T-helper 1 cell treated with Interleukin-12 subunit alpha and Interleukin-12 subunit beta and Interleukin-4 antibody, amounts not matched to agents 30 ng/mL and 1 ng/mL, for 36 hours (primary cell): ENCODE data around the gene PRDM7. TPM values are rescaled to one million over a fixed set of nuclear protein-coding genes. Genes with fewer than 3 reads are reported as not detected.

Experiments used
- intact Hi-C: fragments of 100-400 bp; cut with micrococcal nuclease; formaldehyde crosslinking; loops from one replicate; pipeline ENCODE4 v1.15.1; 2024
- total RNA-seq: library from RNA; stranded (reverse); gene quantifications from 2 replicates; pipeline ENCODE4 v1.2.3, GENCODE V29; 2022

Gene PRDM7
- total RNA-seq, 1 donor from 2014 or later, result not detected

DNA sequence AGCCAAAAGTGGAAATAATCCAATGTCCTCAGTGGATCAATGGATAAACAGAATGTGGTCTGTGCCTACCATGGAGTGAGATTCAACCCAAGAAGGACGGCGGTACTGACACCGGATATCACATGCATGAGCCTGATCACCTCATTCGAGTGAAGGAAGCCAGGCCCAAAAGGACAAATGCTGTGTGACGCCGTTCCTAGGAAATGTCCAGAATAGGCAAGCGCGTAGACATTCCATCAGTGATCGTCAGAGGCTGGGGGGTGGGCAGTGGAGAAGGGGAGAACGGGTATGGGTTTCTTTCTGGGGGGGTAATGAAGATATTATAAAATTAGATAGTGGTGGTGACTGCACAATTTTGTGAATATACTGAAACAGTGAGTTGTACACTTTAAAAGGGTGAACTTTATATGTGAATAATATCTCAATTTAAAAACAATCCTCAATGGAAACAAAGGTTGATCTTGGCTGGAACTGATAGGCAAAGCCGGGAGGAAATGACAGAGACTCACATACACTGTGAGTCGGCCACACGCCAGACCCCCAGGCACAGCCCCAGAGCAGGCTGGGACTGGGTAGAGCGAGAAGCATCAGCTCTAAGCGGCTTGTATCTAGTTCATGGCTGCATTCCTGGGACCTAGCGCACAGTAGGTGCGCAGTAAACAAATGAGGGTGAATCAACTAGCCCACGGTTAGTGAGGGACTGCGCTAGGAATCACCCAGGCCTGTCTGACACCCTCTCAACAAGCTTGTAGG is 61.4 kb downstream of the PRDM7 start:
- intact Hi-C loops, result no loop called here

DNA sequence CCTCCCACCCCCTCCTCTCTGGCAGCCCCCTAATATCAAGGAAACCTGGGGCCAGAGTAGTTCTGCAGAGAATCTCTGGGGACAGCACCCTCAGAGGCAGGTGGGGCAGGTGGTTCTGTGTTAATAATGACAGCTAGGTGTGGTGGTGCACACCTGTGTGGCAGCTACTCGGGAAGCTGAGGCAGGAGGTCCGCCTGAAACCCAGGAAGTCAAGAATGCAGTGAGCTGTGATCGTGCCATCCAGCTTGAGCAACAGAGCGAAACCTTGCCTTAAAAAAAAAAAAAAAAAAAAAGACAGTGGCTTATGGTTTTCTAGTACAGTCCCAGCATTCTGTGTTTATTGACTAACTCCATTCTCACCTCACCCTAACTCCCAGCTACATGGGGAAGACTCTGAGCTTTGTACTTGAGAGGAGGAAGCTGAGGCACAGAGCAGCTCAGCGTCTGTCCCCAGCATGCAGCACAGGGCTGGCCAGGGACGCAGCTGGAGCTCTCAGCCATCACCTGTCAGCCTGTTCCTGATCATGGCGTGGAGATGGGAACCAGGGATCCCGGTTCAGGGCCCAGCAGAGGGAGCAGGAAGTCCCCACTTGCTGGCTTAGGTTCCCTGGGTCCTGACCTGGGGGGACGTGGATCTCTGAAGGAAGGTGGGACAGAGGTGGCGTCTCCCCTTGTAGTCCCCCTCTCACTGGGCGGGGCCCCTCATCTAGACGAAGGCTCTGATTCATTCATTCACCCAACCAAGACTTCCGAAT is 64.0 kb downstream of the PRDM7 start:
- intact Hi-C loops, result no loop called here

GRCh38 chr16:90011908-90012501 is 65.1 kb downstream of the PRDM7 start:
- intact Hi-C loops, result no loop called here

GRCh38 chr16:90011508-90011819 is 65.7 kb downstream of the PRDM7 start:
- intact Hi-C loops, result no loop called here

DNA sequence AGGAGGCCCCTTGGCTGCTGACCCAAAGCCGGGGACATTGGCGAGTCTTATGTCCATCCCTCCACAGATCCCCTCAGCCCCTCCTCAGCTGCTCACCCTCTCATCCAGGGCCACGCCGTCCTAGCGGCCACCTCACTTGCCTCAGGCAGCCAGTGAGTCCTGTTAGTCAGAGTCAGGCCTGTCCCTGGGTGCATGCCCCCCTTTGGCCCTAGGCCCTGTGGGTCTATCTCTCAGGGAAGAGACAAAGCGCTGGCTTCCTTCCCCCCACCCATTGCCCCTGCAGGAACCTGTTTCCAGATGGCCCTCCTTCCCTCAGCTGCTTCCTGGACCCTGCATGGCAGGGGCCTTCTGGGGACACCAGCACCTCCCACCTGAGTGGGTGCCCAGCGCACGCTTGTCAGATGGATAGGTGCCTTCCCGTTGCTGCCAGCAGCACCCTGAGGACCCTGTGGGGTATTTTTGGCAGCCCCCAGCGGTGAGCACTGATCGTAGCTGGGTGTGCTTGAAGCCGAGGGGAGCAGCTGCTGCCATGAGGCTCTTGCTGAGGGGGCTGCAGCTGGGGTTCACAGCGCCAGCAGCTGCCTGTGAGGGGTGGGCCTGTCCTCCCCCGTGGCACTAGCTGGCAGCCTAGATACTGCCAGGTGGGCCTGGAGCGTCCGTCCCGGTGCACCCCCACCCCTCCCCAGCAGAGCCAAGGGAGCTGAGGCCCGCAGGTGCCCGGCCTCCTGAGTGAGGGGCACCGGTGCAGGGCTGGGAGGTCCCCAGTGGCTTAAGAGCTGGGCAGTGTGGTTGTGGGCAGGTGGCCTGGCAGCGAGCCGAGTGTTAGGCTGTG is 66.2 kb downstream of the PRDM7 start:
- intact Hi-C loops, result no loop called here

- intact Hi-C loops, result loop anchor here (2.0 kb wide), 1 partner anchor 21 kb away; no protein-coding TSS in a partner anchor
Measured at GRCh38 chr16:90009172-90009899, 67.8 kb downstream of the PRDM7 start.

- intact Hi-C loops, result loop anchor here (2.0 kb wide), 1 partner anchor 20 kb away; no protein-coding TSS in a partner anchor
Measured at GRCh38 chr16:90008708-90009145, 68.4 kb downstream of the PRDM7 start.

DNA sequence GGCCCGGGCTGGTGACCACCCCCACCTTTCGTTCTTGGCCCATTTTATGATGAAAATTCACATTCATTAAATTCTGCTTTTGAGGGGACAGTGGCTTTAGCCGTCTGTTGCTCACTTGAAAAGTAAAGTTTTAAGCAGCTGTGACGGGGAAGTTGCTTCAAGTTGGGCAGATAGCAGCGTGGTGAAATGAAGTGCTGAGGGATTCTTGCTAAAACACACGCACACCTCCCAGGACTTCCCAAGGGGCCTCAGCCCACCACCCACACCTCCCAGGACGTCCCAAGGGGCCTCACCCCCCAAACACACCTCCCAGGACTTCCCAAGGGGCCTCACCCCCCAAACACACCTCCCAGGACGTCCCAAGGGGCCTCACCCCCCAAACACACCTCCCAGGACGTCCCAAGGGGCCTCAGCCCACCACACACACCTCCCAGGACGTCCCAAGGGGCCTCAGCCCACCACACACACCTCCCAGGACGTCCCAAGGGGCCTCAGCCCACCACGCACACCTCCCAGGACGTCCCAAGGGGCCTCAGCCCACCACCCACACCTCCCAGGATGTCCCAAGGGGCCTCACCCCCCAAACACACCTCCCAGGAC is 69.4 kb downstream of the PRDM7 start:
- intact Hi-C loops, result loop anchor here (2.0 kb wide), 1 partner anchor 19 kb away; no protein-coding TSS in a partner anchor

DNA sequence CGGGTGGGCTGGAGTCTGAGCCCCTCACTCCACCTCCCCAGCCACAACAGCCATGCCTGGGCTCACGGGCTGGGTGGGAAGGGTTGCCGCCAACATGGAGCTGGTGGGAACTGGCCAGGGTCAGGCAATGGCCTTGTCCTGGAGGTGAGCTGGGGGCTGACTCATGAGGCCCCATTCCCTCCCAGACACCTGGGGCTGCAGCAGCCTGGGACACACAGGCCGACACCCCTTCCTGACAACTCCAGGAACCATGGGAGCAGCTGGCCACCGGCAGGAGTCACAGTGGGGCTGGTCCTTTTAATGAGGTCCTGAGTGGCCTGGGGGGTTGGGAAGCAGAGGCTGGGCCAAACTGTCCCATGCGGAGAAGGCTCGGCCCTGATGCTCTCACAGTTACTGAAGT is 70.1 kb downstream of the PRDM7 start:
- intact Hi-C loops, result no loop called here

Other genes with a start within 250 kb of the PRDM7 start
- gene SPIRE2, start 248.9 kb downstream of the PRDM7 start, total RNA-seq, result 0.61 and 1.2 TPM in 2 replicates
- 206 and 215 TPM in 2 replicates for gene TCF25, start 203.7 kb downstream of the PRDM7 start, total RNA-seq
- 9.1 and 9.5 TPM in 2 replicates for gene MC1R, start 158.5 kb downstream of the PRDM7 start, total RNA-seq
- 6.6 TPM in 2 replicates for gene TUBB3, start 154.0 kb downstream of the PRDM7 start, total RNA-seq
- gene DEF8, start 128.6 kb downstream of the PRDM7 start, total RNA-seq, result 33.5 and 38.9 TPM in 2 replicates
- 0.22 and 0.41 TPM in 2 replicates for gene DBNDD1, start 57.9 kb downstream of the PRDM7 start, total RNA-seq